ENCODE measurements around the gene LSM6.
A peak's percentile ranks its signal among the peaks of the same experiment; 100 is the strongest.

LSM6 gene

DNA sequence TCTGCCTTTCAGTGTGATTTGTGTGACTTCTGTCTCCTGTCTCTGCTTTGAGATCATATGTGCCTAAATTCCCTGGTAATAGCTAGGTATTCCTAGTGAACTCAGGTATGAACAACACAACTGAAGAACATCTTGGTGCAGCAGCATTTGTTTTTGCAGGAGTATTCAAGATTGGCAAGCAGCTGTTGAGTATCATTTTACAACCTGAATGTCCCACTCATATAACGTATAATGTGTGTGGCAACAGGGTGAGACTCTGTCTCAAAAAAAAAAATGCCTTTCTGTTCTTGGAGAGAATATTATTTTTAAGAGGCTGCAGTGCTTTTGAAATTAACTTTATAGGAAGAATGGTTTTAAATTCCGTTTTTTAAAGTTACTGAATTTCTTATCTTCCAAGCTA lies 7.7 kb downstream of the LSM6 start:
- H3K4me3 ChIP-seq (ENCODE audit: low read length): no peak overlapping the region
- no peak for TF ChIP-seq CTCF (conservative IDR thresholded peaks at IDR 0.05; ENCODE audit: low read length)
- no peak for DNase-seq (ENCODE audit: low read depth)

GRCh38 chr4:146186041-146186440 lies 10.5 kb downstream of the LSM6 start:
- no peak for TF ChIP-seq CTCF (conservative IDR thresholded peaks at IDR 0.05; ENCODE audit: low read length)
- no peak overlapping the region for H3K4me3 ChIP-seq (ENCODE audit: low read length)
- no peak for DNase-seq (ENCODE audit: low read depth)

GRCh38 chr4:146186596-146186995 lies 11.1 kb downstream of the LSM6 start:
- DNase-seq (ENCODE audit: low read depth): no peak
- H3K4me3 ChIP-seq (ENCODE audit: low read length): no peak overlapping the region
- no peak for TF ChIP-seq CTCF (conservative IDR thresholded peaks at IDR 0.05; ENCODE audit: low read length)

- no peak overlapping the region for H3K4me3 ChIP-seq (ENCODE audit: low read length)
- DNase-seq (ENCODE audit: low read depth): no peak
- TF ChIP-seq CTCF (conservative IDR thresholded peaks at IDR 0.05; ENCODE audit: low read length): no peak
Measured at GRCh38 chr4:146190456-146190855, 14.9 kb downstream of the LSM6 start.

DNA sequence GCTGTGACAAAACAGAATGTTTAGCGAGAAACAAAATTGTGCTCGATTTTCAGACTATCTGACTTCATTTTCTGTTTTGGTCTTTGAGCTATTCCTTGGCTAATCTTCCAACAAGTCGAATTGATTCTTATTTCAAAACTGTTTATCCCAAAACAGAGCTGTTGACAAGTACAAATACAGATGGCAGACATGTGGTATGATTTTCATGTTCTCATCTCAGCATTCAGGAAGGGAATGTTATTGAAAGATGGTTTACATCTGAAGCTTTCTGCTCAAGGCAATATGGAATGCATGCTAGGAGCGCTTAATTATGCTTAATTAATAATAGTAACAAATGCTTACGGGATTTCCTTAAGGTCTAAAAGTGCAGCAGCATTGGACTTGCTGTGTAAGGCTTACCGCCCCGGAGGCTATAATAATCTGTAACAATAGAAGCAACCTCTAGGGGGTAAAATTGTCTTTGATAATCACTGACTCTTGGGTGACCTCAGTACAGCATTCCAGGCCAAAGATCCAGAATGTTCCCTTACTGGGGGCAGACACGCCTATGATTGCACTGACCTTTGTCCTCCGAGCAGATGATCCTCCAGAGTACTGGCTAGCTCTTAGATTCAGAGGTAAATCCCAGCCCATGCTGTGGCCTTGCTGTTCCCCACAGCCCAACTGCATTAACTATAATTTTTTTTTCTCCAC lies 16.4 kb downstream of the LSM6 start:
- peak; percentile 22; the same call in 1 of the 2 replicates for TF ChIP-seq CTCF (conservative IDR thresholded peaks at IDR 0.05; ENCODE audit: low read length)
- DNase-seq (ENCODE audit: low read depth): peak; percentile 20
- no peak overlapping the region for H3K4me3 ChIP-seq (ENCODE audit: low read length)

GRCh38 chr4:146193628-146194027 lies 18.1 kb downstream of the LSM6 start:
- DNase-seq (ENCODE audit: low read depth): no peak
- H3K4me3 ChIP-seq (ENCODE audit: low read length): no peak overlapping the region
- TF ChIP-seq CTCF (conservative IDR thresholded peaks at IDR 0.05; ENCODE audit: low read length): no peak

- no peak overlapping the region for H3K4me3 ChIP-seq (ENCODE audit: low read length)
- no peak for DNase-seq (ENCODE audit: low read depth)
- TF ChIP-seq CTCF (conservative IDR thresholded peaks at IDR 0.05; ENCODE audit: low read length): no peak
Measured at GRCh38 chr4:146194212-146194611, 18.7 kb downstream of the LSM6 start.

Measured in AG10803 (cell line).